ENCODE results near the gene BACH2. TPM values are rescaled to one million over a fixed set of nuclear protein-coding genes. Genes with fewer than 3 reads are reported as not detected.

The BACH2 gene
- total and polyA plus RNA-seq, 9 of the 15 experiments (the other 6 are each of a cell fraction or from before 2014, with no cell fraction given) = 0.06 to 3.1 (median 0.59) TPM

DNA sequence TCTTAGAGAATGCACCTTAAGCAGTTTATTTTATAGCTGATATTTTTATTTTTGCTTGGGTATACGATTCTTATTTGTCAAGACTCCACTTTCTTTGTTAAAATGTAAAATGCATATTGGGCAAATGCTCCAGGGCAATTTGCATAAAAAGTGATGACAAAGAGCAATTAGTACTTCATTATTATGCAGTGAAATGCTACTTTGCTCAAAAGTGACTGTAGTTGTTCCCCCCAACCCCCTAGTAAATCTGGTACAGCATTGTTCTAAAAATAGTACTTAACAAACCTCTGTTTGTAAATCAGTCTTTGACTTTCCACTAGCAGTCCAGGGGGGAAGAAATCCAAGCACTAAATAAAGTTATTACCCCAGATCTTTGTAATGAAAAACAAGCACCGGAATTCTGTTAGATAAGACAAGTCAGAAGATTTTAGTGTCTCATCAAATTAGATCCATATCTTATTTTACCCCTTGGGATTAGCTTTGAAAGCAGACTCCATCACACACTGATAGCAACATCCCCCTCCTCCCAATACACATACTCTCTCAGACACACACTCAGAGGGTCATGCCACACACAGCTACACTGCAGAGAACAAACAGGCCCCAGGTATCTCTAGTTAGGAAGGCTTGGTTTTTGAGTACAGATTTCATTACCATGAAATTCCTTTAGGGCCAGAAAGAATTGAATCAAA is 32.9 kb upstream of the BACH2 start:
- H3K9me3 ChIP-seq (replicated peaks; ENCODE audit: control insufficient read depth, insufficient read depth, low read depth, low read length) = no peaks in the 10 kb centered on the region
- H3K27ac ChIP-seq (ENCODE audit: extremely low read depth, low read depth, low read length) = no peak overlapping the region
- BruUV-seq (replicated peaks) = no TSS peak
- in situ Hi-C loops (cut with MboI) = no loop called here
- H3K4me1 ChIP-seq (replicated peaks in 1 of 2; ENCODE audit: control insufficient read depth in 2 of 2, insufficient read depth in 2 of 2, low read length in 2 of 2) = no peaks in the 10 kb centered on the region
- H3K79me2 ChIP-seq (ENCODE audit: control insufficient read depth, insufficient read depth, low read length) = no peaks in the 10 kb centered on the region
- no peak overlapping the region for H3K4me3 ChIP-seq
- H3K4me2 ChIP-seq (ENCODE audit: insufficient read depth, low read length) = no peak overlapping the region
- no peaks in the 10 kb centered on the region for H4K20me1 ChIP-seq (replicated peaks; ENCODE audit: control insufficient read depth, insufficient read depth, low read length)
- H2AFZ ChIP-seq (ENCODE audit: low read depth, low read length) = no peak overlapping the region
- intact Hi-C loops (cut with micrococcal nuclease) = no loop called here
- FAIRE-seq (no peak), ATAC-seq (no peak), DNase-seq (ENCODE audit: extremely low read depth in 1 of 4, low spot score in 3 of 4) (no peak)
- WGBS (ENCODE audit: insufficient coverage, low coverage, missing lambda C conversion rate) = 5% methylated on average over 2 of the region's 2 CpGs
- ChIA-PET POLR2A (no interaction called here), CTCF (ENCODE audit: low intra/inter-chr PET ratio) (no interaction called here)
- no peaks in the 10 kb centered on the region for H3K9me1 ChIP-seq (ENCODE audit: control insufficient read depth, insufficient read depth, low read length)
- no peaks in the 10 kb centered on the region for H3K27me3 ChIP-seq (ENCODE audit: control insufficient read depth in 2 of 2, insufficient read depth in 2 of 2, low read length in 2 of 2)
- H3K9ac ChIP-seq (ENCODE audit: insufficient read depth in 1 of 2, low read depth in 2 of 2, low read length in 2 of 2) = no peak overlapping the region
- no peaks in the 10 kb centered on the region for H3K36me3 ChIP-seq (ENCODE audit: control insufficient read depth, insufficient read depth, low read length)
- TF ChIP-seq CBFA2T2 (conservative IDR thresholded peaks at IDR 0.05) (no peak), ZNF316 (IDR thresholded peaks at IDR 0.05) (peak; percentile 22; the same call in 1 of the 2 replicates), MCM5 (IDR thresholded peaks at IDR 0.05; ENCODE audit: low read depth) (no peak)
- TF ChIP-seq, protein P1, sequence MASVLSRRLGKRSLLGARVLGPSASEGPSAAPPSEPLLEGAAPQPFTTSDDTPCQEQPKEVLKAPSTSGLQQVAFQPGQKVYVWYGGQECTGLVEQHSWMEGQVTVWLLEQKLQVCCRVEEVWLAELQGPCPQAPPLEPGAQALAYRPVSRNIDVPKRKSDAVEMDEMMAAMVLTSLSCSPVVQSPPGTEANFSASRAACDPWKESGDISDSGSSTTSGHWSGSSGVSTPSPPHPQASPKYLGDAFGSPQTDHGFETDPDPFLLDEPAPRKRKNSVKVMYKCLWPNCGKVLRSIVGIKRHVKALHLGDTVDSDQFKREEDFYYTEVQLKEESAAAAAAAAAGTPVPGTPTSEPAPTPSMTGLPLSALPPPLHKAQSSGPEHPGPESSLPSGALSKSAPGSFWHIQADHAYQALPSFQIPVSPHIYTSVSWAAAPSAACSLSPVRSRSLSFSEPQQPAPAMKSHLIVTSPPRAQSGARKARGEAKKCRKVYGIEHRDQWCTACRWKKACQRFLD (CRISPR knock-in tag; IDR thresholded peaks at IDR 0.05) = no peak
- TF ChIP-seq, protein P2, sequence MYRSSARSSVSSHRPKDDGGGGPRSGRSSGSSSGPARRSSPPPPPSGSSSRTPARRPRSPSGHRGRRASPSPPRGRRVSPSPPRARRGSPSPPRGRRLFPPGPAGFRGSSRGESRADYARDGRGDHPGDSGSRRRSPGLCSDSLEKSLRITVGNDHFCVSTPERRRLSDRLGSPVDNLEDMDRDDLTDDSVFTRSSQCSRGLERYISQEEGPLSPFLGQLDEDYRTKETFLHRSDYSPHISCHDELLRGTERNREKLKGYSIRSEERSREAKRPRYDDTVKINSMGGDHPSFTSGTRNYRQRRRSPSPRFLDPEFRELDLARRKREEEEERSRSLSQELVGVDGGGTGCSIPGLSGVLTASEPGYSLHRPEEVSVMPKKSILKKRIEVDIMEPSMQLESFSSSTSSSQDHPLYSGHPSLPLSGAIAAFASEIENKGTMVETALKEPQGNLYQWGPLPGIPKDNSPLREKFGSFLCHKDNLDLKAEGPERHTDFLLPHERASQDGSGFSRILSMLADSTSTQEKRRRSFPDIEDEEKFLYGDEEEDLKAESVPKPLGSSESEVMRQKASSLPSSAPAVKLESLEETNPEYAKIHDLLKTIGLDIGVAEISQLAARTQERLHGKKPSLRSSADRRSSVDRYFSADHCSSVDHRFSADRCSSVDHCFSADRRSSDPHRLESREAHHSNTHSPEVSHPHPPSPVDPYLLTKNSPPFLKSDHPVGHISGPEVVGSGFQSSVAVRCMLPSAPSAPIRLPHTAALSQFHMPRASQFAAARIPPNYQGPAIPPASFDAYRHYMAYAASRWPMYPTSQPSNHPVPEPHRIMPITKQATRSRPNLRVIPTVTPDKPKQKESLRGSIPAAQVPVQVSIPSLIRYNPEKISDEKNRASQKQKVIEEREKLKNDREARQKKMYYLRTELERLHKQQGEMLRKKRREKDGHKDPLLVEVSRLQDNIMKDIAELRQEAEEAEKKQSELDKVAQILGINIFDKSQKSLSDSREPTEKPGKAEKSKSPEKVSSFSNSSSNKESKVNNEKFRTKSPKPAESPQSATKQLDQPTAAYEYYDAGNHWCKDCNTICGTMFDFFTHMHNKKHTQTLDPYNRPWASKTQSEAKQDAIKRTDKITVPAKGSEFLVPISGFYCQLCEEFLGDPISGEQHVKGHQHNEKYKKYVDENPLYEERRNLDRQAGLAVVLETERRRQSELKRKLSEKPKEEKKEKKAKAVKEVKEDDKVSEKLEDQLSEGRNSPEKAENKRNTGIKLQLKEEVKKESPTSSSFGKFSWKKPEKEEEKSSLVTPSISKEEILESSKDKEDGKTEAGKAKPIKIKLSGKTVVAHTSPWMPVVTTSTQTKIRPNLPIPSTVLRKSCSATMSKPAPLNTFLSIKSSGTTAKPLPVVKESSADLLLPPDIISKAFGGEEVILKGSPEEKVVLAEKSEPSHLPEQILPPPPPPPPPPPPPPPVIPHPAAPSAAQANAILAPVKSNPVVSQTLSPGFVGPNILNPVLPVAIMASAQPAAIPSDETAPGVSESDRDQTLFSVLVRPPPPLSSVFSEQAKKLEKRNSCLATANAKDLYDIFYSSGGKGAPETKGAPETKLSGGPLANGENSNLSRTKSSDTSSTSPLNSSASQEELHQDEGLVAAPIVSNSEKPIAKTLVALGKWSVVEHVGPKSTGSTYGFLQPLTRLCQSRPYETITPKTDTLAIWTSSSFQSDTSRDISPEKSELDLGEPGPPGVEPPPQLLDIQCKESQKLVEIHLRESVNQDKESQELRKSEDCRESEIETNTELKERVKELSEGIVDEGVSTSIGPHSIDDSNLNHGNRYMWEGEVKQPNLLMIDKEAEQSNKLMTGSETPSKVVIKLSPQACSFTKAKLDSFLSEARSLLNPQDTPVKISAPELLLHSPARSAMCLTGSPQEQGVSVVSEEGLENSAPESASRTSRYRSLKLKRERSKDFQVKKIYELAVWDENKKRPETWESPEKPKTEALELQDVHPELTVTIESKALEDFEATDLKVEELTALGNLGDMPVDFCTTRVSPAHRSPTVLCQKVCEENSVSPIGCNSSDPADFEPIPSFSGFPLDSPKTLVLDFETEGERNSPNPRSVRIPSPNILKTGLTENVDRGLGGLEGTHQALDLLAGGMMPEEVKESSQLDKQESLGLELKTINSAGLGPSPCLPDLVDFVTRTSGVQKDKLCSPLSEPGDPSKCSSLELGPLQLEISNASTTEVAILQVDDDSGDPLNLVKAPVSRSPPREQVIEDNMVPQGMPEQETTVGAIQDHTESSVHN (IDR thresholded peaks at IDR 0.05; ENCODE audit: borderline replicate concordance in 1 of 2, low read depth in 1 of 2) = no peak

Data from K562 (cell line).